ENCODE data around the gene TRIO.
"Not testable (repeated sequence)": the region's sequence is repeated elsewhere in the genome, so short reads cannot be mapped to it uniquely, and the experiment has no call there.

TRIO gene

GRCh38 chr5:14189680-14190079, 46.5 kb downstream of the TRIO start:
- no peak for DNase-seq

GRCh38 chr5:14190194-14191164, 47.3 kb downstream of the TRIO start:
- no peak for DNase-seq

- DNase-seq = no peak
These were observed 48.2 kb downstream of the TRIO start for GRCh38 chr5:14191325-14191724.

GRCh38 chr5:14193496-14193895, 50.4 kb downstream of the TRIO start:
- DNase-seq = no peak

- no peak for DNase-seq
These were observed 52.4 kb downstream of the TRIO start for GRCh38 chr5:14195588-14195987.

- no peak for DNase-seq
These were observed 53.9 kb downstream of the TRIO start for GRCh38 chr5:14197056-14197455.

- no peak for DNase-seq
These were observed 56.8 kb downstream of the TRIO start for GRCh38 chr5:14199902-14200301.

GRCh38 chr5:14200312-14200990, 57.3 kb downstream of the TRIO start:
- DNase-seq = no peak

GRCh38 chr5:14201325-14202045, 58.3 kb downstream of the TRIO start:
- DNase-seq = no peak

GRCh38 chr5:14202462-14202861, 59.3 kb downstream of the TRIO start:
- no peak for DNase-seq

- no peak for DNase-seq
These were observed 61.0 kb downstream of the TRIO start for GRCh38 chr5:14204011-14204670.

- DNase-seq = no peak
These were observed 61.7 kb downstream of the TRIO start for GRCh38 chr5:14204785-14205321.

GRCh38 chr5:14206028-14206725, 63.0 kb downstream of the TRIO start:
- DNase-seq = no peak

GRCh38 chr5:14207428-14207827, 64.3 kb downstream of the TRIO start:
- not testable (repeated sequence) for DNase-seq

GRCh38 chr5:14208071-14209021, 65.2 kb downstream of the TRIO start:
- DNase-seq = no peak

- DNase-seq = no peak
These were observed 66.2 kb downstream of the TRIO start for GRCh38 chr5:14209222-14209822.

GRCh38 chr5:14209836-14210235, 66.7 kb downstream of the TRIO start:
- no peak for DNase-seq

GRCh38 chr5:14210729-14211128, 67.6 kb downstream of the TRIO start:
- DNase-seq = no peak

GRCh38 chr5:14211818-14212803, 69.0 kb downstream of the TRIO start:
- no peak for DNase-seq

All from activated CD4-positive, alpha-beta T cell treated with anti-CD3 and anti-CD28 coated beads for 48 hours (primary cell).